ENCODE measurements around the gene BBLN.

GRCh38 chr9:128201441-128202369 is 41.6 kb downstream of the BBLN start:
- TF ChIP-seq EP300 (conservative IDR thresholded peaks at IDR 0.05; ENCODE audit: poor library complexity, severe bottlenecking), result no peak
- no peak for TF ChIP-seq CTCF (IDR thresholded peaks at IDR 0.05; ENCODE audit: poor library complexity, severe bottlenecking)
- TF ChIP-seq POLR2AphosphoS5 (IDR thresholded peaks at IDR 0.05), result no peak
- no peak for TF ChIP-seq EZH2 (IDR thresholded peaks at IDR 0.05; ENCODE audit: borderline replicate concordance, insufficient read depth, low read length, poor library complexity, severe bottlenecking)
- TF ChIP-seq REST (IDR thresholded peaks at IDR 0.05; ENCODE audit: borderline replicate concordance), result no peak
- TF ChIP-seq MXI1 (conservative IDR thresholded peaks at IDR 0.05; ENCODE audit: poor library complexity, severe bottlenecking), result no peak
- TF ChIP-seq RAD21 (conservative IDR thresholded peaks at IDR 0.05), result no peak
- no peak for TF ChIP-seq SMC3 (conservative IDR thresholded peaks at IDR 0.05; ENCODE audit: poor library complexity)
- TF ChIP-seq TAF1 (IDR thresholded peaks at IDR 0.05; ENCODE audit: low read depth), result no peak

Data from neural cell (in vitro differentiated cells).